Thyroid gland (tissue), 4 donors: ENCODE measurements around the gene ANKLE2.

Experiments used
- POLR2A ChIP-seq, 2 donors: fragments of 450-650 bp; IDR thresholded peaks; one replicate each; pipeline ENCODE4 v1.6.1; 2017; ENCODE audit warnings: antibody characterized with exemption in 2 of 2, mild to moderate bottlenecking in 2 of 2, moderate library complexity in 1 of 2
- TF ChIP-seq, protein P1 (sequence below), 6 experiments: fragments of 200-600 bp in 3 of 6; fragments of 450-650 bp in 3 of 6; sonication (generic) in 3 of 6; IDR thresholded peaks; one replicate each; pipeline ENCODE4 v1.5.1; 2016 to 2019; ENCODE audit warnings: antibody characterized with exemption in 6 of 6, mild to moderate bottlenecking in 2 of 6, inconsistent platforms in 1 of 6, moderate library complexity in 1 of 6

GRCh38 chr12:132781938-132782337, 20.3 kb upstream of the ANKLE2 start:
- TF ChIP-seq, protein P1, sequence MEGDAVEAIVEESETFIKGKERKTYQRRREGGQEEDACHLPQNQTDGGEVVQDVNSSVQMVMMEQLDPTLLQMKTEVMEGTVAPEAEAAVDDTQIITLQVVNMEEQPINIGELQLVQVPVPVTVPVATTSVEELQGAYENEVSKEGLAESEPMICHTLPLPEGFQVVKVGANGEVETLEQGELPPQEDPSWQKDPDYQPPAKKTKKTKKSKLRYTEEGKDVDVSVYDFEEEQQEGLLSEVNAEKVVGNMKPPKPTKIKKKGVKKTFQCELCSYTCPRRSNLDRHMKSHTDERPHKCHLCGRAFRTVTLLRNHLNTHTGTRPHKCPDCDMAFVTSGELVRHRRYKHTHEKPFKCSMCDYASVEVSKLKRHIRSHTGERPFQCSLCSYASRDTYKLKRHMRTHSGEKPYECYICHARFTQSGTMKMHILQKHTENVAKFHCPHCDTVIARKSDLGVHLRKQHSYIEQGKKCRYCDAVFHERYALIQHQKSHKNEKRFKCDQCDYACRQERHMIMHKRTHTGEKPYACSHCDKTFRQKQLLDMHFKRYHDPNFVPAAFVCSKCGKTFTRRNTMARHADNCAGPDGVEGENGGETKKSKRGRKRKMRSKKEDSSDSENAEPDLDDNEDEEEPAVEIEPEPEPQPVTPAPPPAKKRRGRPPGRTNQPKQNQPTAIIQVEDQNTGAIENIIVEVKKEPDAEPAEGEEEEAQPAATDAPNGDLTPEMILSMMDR (IDR thresholded peaks at IDR 0.05) = no peak
- no peak for TF ChIP-seq POLR2A (IDR thresholded peaks at IDR 0.05)
